GM12801 (cell line): ENCODE results near the gene PYGM.

Source experiments
- CTCF ChIP-seq: IDR thresholded peaks from one replicate; pipeline ENCODE4 v1.5.1; 2011; ENCODE audit warnings: control low read depth; ENCODE audit not compliant: insufficient read length; ENCODE audit errors: extremely low read depth

PYGM gene

GRCh38 chr11:64728757-64729365 lies 30.9 kb downstream of the PYGM start:
- TF ChIP-seq CTCF: no peak

GRCh38 chr11:64726867-64727530 lies 32.8 kb downstream of the PYGM start:
- no peak for TF ChIP-seq CTCF

GRCh38 chr11:64726211-64726641 lies 33.5 kb downstream of the PYGM start:
- TF ChIP-seq CTCF: no peak

- no peak for TF ChIP-seq CTCF
Measured at GRCh38 chr11:64724863-64725532, 34.8 kb downstream of the PYGM start.

- TF ChIP-seq CTCF: no peak
Measured at GRCh38 chr11:64723907-64724862, 35.6 kb downstream of the PYGM start.

- TF ChIP-seq CTCF: no peak
Measured at GRCh38 chr11:64723117-64723906, 36.5 kb downstream of the PYGM start, which contains the start of gene NRXN2. NRXN2 (minus strand) TSS chr11:64723197; CDS start chr11:64713699, 9,498 bp downstream.
